Measurements from ENCODE around the gene TMEM131L. TPM values are rescaled to one million over a fixed set of nuclear protein-coding genes. Genes with fewer than 3 reads are reported as not detected.

TMEM131L gene
- total RNA-seq, 6 experiments from 2014 or later: 7.7 to 8.9 (median 8.0) TPM

DNA sequence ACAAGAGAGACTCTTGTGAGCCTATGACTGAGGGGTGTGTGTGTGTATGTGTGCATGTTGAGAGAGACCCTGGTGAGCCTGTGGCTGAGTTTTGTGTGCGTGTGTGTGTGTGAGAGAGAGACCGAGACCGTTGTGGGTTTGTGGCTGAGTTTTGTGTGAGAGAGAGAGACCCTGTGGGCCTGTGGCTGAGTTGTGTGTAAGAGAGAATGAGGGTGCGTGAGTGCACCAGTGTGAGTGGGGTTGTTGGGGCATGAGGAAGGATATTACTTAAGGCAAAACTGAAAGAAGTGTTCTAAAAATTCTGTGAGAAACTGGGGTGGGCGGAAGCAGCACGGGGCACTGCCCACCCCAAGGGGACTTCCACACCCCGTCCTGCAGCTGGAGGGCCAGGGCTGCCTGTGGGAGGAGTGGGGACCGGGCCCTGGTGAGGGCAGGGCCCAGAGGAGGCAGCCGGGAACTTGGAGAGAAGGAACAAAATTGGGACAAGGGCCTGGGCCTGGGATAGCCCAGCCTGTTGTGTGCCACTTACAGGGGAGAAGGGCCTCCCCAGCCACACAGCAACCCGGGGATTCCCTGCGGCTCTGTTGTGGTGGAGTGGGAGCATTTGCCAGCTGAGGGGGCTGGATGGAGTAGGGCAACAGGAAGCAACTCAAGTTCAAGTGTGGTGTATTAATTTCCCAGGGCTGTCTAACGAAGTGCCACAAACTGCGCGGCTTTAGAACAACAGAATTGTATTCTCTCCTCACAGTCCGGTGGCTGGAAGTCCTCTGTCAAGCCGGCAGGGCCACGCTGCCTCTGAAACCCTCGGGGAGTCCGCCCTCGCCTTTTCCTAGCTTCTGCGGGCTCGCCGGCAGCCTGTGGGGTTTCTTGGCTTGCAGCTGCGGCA lies 22.1 kb downstream of the TMEM131L start:
- Mint-ChIP-seq H3K27me3 (ENCODE audit: insufficient read depth) (no peaks in the 10 kb centered on the region; the same call in 1 of the 2 replicates), H3K4me3 (no peak overlapping the region), H3K4me1 (ENCODE audit: low read depth) (peaks cover 47% of the 10 kb centered on the region)

DNA sequence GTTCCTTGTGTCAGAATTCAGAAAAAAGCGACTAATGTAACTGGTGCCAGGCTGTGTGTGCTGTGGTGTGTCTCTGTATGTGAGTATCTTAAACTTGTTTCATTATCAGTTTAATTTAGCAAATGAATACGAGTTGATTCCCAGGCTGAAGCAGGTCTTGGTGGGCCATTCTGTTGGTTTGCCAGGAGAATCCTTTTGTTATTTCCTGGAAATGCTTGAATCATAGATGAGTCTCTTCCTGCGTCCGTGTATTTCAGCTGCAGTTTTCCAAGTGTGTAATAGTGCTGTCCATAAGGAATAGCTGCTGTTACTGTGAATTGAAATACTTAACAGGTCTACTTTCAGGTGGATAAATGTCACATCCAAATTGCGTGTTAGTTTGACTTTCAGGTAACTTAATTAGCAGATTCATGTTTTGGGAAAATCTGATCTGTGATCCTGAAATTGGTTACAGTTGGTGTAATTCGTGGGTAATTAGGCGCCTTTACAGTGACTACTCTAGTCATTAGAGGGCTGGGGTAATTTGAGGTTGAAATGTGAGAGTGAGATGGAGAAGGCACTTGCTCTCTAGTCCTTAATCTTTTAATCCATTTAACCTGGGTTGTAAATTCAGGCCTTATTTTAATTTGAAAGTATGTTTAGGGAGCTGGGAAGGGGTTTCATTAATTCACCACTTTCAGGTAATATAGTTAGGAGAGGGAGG lies 23.8 kb downstream of the TMEM131L start:
- DNase-seq: no peak
- Mint-ChIP-seq H3K4me1 (ENCODE audit: low read depth) (peaks cover 46% of the 10 kb centered on the region), H3K36me3 (ENCODE audit: low read depth) (0 out of 2 replicates have a peak, but pooled peaks cover 5% of the 10 kb centered on the region), H3K27me3 (ENCODE audit: insufficient read depth) (no peaks in the 10 kb centered on the region; the same call in 1 of the 2 replicates), H3K4me3 (no peak overlapping the region), H3K9me3 (no peaks in the 10 kb centered on the region), H3K27ac (no peak overlapping the region)
- TF ChIP-seq, protein P1, sequence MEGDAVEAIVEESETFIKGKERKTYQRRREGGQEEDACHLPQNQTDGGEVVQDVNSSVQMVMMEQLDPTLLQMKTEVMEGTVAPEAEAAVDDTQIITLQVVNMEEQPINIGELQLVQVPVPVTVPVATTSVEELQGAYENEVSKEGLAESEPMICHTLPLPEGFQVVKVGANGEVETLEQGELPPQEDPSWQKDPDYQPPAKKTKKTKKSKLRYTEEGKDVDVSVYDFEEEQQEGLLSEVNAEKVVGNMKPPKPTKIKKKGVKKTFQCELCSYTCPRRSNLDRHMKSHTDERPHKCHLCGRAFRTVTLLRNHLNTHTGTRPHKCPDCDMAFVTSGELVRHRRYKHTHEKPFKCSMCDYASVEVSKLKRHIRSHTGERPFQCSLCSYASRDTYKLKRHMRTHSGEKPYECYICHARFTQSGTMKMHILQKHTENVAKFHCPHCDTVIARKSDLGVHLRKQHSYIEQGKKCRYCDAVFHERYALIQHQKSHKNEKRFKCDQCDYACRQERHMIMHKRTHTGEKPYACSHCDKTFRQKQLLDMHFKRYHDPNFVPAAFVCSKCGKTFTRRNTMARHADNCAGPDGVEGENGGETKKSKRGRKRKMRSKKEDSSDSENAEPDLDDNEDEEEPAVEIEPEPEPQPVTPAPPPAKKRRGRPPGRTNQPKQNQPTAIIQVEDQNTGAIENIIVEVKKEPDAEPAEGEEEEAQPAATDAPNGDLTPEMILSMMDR (IDR thresholded peaks at IDR 0.05): no peak

More for the DNA sequence above, 22.1 kb downstream of the TMEM131L start:
- TF ChIP-seq, protein P1 (IDR thresholded peaks at IDR 0.05): no peak
- no peak for DNase-seq
- Mint-ChIP-seq H3K27ac (peak overlapping the region; percentile 27; the same call in 1 of the 2 replicates), H3K9me3 (no peaks in the 10 kb centered on the region), H3K36me3 (ENCODE audit: low read depth) (0 out of 2 replicates have a peak, but pooled peaks cover 5% of the 10 kb centered on the region)

DNA sequence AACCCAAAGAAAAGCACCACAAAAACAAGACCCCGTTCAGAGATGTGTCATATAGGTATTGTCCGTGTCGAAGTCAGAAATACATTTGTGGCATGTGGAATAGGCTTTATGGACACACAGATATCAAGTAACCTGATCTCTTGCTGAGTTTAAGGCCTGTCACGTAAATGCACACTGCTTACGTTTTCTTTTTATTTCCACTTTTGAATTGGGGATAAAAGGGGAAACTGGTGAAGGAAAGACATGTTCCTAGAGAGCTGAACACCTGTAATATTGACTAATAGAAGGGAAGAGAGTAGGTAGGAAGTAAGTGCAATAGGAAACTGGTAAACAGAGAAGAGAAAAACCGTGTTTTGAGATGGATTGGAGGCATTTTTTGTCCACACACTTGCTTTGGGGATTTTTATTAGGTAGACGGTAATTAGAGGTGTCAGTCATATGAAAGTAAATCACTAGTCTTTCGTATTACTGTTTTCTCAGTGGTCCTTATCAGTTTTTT lies 24.9 kb downstream of the TMEM131L start:
- 0 out of 2 replicates have a peak, but pooled peaks cover 5% of the 10 kb centered on the region for H3K36me3 Mint-ChIP-seq (ENCODE audit: low read depth)
- H3K27me3 Mint-ChIP-seq (ENCODE audit: insufficient read depth): no peaks in the 10 kb centered on the region; the same call in 1 of the 2 replicates
- peaks cover 36% of the 10 kb centered on the region for H3K4me1 Mint-ChIP-seq (ENCODE audit: low read depth)
- H3K27ac Mint-ChIP-seq: no peak overlapping the region
- no peak for DNase-seq
- TF ChIP-seq, protein P1 (IDR thresholded peaks at IDR 0.05): no peak
- no peak overlapping the region for H3K4me3 Mint-ChIP-seq
- no peaks in the 10 kb centered on the region for H3K9me3 Mint-ChIP-seq

DNA sequence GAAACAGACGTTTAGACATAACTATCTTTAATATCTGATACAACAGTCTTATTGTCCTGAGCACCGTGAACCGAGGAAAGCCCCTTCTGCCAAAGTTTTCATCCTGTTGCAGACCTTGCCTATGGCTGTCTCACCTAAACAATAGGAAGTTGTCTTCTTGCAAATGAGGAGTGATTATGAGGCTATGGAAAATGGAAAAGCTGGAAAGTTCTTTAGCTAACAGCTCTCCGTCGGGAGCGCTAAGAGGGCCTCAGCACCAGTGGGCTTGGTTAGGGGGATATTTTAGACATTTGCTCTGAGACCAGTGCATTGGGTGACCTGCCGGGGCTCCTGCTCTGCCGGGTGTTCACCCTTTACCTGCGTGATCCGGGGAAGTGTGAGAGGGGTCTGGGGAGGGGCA lies 28.4 kb downstream of the TMEM131L start:
- H3K4me1 Mint-ChIP-seq (ENCODE audit: low read depth): peaks cover 41% of the 10 kb centered on the region
- H3K27me3 Mint-ChIP-seq (ENCODE audit: insufficient read depth): no peaks in the 10 kb centered on the region; the same call in 1 of the 2 replicates
- DNase-seq: no peak
- H3K36me3 Mint-ChIP-seq (ENCODE audit: low read depth): 0 out of 2 replicates have a peak, but pooled peaks cover 5% of the 10 kb centered on the region
- no peak overlapping the region for H3K4me3 Mint-ChIP-seq
- TF ChIP-seq, protein P1 (IDR thresholded peaks at IDR 0.05): no peak
- H3K27ac Mint-ChIP-seq: no peak overlapping the region
- H3K9me3 Mint-ChIP-seq: no peaks in the 10 kb centered on the region

DNA sequence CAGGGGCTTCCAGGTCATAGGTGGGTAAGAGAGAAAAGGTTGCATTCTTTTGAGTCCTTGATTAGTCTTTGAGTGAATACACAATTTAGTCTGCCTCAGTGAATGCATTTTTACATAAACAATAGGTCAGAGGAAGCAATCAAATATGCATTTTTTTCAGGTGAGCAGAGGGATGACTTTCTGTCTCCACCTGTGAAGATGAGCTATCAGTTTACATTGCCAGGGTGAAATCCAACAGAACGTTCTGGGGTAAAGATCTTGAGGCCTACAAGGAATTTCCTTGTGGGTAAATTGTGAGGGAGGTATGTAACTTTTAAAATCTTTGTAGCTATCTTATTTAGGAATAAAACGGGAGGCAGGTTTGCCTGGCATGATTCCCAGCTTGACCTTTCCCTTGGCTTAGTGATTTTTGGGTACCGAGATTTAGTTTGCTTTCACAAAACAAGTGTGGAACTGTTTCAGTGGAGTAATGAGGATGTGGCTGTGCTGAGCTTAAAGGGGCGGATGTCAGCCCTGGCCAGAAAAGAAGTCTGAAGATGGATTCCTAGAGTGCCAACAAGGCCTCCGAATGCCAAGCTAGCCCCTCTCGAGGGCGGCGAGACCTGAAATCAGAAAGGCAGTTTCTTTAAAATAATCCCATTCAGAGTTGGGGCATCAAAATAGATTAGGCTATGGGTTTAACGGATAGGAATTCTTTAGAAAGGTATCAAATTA lies 29.5 kb downstream of the TMEM131L start:
- H3K27ac Mint-ChIP-seq: no peak overlapping the region
- H3K9me3 Mint-ChIP-seq: no peaks in the 10 kb centered on the region
- H3K4me3 Mint-ChIP-seq: no peak overlapping the region
- H3K36me3 Mint-ChIP-seq (ENCODE audit: low read depth): 0 out of 2 replicates have a peak, but pooled peaks cover 5% of the 10 kb centered on the region
- DNase-seq: no peak
- TF ChIP-seq, protein P1 (IDR thresholded peaks at IDR 0.05): no peak
- H3K27me3 Mint-ChIP-seq (ENCODE audit: insufficient read depth): no peaks in the 10 kb centered on the region; the same call in 1 of the 2 replicates
- H3K4me1 Mint-ChIP-seq (ENCODE audit: low read depth): peaks cover 38% of the 10 kb centered on the region

All from HFFc6 (cell line).